GM21723 (cell line): ENCODE data around the gene SLC5A11.
"Not testable (repeated sequence)": the region's sequence is repeated elsewhere in the genome, so short reads cannot be mapped to it uniquely, and the experiment has no call there.

Experiments
- ATAC-seq: cut with Tn5 transposase; IDR thresholded peaks from one replicate; pipeline ENCODE4 v1.9.1; 2021; ENCODE audit warnings: mild to moderate bottlenecking, moderate library complexity; ENCODE audit not compliant: unreplicated experiment

Gene SLC5A11

GRCh38 chr16:24845726-24846547 is at the start of gene SLC5A11:
Gene SLC5A11 (plus strand): TSS chr16:24845963. CDS start chr16:24858644, 12,681 bp downstream.
- ATAC-seq = no peak

GRCh38 chr16:24800586-24800985 is 45.2 kb upstream of the SLC5A11 start:
- ATAC-seq = no peak

GRCh38 chr16:24801761-24802302 is 43.9 kb upstream of the SLC5A11 start:
- ATAC-seq = no peak

- ATAC-seq = no peak
Observed at GRCh38 chr16:24805484-24805883, 40.3 kb upstream of the SLC5A11 start.

GRCh38 chr16:24807301-24807700 is 38.5 kb upstream of the SLC5A11 start:
- no peak for ATAC-seq

GRCh38 chr16:24810951-24811843 is 34.6 kb upstream of the SLC5A11 start:
- ATAC-seq = no peak

- ATAC-seq = not testable (repeated sequence)
Observed at GRCh38 chr16:24812813-24813212, 33.0 kb upstream of the SLC5A11 start.

GRCh38 chr16:24815021-24815420 is 30.7 kb upstream of the SLC5A11 start:
- ATAC-seq = no peak

GRCh38 chr16:24816688-24817087 is 29.1 kb upstream of the SLC5A11 start:
- ATAC-seq = no peak

GRCh38 chr16:24819462-24820040 is 26.2 kb upstream of the SLC5A11 start:
- no peak for ATAC-seq

- ATAC-seq = no peak
Observed at GRCh38 chr16:24820522-24820921, 25.2 kb upstream of the SLC5A11 start.

GRCh38 chr16:24821129-24821528 is 24.6 kb upstream of the SLC5A11 start:
- ATAC-seq = no peak

GRCh38 chr16:24822542-24822941 is 23.2 kb upstream of the SLC5A11 start:
- ATAC-seq = no peak

GRCh38 chr16:24822974-24823373 is 22.8 kb upstream of the SLC5A11 start:
- no peak for ATAC-seq

- no peak for ATAC-seq
Observed at GRCh38 chr16:24825696-24826095, 20.1 kb upstream of the SLC5A11 start.

GRCh38 chr16:24826096-24826690 is 19.6 kb upstream of the SLC5A11 start:
- ATAC-seq = no peak

- ATAC-seq = no peak
Observed at GRCh38 chr16:24826817-24827566, 18.8 kb upstream of the SLC5A11 start.

GRCh38 chr16:24829153-24829552 is 16.6 kb upstream of the SLC5A11 start:
- ATAC-seq = no peak

- no peak for ATAC-seq
Observed at GRCh38 chr16:24833352-24833751, 12.4 kb upstream of the SLC5A11 start.
